ENCODE results near the gene PNLIPRP1.

DNA sequence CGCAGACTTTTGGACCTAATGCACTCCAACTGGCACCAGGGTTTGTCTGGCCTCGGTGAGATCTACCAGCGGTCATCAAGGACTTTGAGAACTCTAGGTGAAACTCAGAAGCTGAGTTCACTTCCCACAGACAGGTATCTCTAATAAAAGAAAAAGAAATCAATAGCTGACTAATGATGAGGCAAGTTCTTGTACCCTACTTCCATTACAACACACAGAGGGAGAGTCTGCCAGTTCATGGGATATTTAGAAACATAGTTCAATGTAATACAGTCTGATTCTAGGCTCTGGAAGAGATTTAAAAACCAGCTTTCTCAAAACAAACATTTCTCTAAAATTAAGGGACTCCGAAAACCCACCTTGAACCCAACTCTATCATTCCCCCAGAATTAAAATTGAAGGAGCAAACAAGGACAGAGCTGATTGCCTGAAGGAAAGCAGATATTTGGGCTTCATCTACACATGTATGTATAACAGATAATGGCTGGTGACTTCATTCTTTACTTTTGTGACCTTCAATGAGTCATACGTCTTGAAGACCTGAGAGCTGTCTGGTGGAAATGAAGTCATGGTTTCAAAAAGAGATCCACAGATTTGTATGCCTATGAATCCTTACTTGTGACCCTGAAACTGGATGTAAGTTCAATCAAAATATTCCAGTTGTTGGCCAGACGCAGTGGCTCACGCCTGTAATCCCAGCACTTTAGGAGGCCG is 2.7 kb upstream of the PNLIPRP1 start:
- TF ChIP-seq POLR2A (IDR thresholded peaks at IDR 0.05) (no peak), EP300 (IDR thresholded peaks at IDR 0.05) (no peak)
- TF ChIP-seq, protein P1, sequence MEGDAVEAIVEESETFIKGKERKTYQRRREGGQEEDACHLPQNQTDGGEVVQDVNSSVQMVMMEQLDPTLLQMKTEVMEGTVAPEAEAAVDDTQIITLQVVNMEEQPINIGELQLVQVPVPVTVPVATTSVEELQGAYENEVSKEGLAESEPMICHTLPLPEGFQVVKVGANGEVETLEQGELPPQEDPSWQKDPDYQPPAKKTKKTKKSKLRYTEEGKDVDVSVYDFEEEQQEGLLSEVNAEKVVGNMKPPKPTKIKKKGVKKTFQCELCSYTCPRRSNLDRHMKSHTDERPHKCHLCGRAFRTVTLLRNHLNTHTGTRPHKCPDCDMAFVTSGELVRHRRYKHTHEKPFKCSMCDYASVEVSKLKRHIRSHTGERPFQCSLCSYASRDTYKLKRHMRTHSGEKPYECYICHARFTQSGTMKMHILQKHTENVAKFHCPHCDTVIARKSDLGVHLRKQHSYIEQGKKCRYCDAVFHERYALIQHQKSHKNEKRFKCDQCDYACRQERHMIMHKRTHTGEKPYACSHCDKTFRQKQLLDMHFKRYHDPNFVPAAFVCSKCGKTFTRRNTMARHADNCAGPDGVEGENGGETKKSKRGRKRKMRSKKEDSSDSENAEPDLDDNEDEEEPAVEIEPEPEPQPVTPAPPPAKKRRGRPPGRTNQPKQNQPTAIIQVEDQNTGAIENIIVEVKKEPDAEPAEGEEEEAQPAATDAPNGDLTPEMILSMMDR (IDR thresholded peaks at IDR 0.05): no peak

Measured in tibial nerve (tissue), 4 donors.